OCI-LY1 (cell line): ENCODE measurements around the gene COPS9.

Experiments
- H2AFZ ChIP-seq: fragments of 200-600 bp; sonication (generic), shearing (Covaris generic); 2 replicates; pipeline ENCODE4 v1.6.0; 2014; ENCODE audit warnings: antibody characterized with exemption, mild to moderate bottlenecking, low read length
- H3F3A ChIP-seq: fragments of 200-600 bp; sonication (generic), shearing (Covaris generic); 2 replicates; pipeline ENCODE4 v1.6.0; 2014; ENCODE audit warnings: mild to moderate bottlenecking, antibody characterized with exemption, low read length, moderate library complexity; ENCODE audit not compliant: insufficient read depth
- H3K27ac ChIP-seq: fragments of 200-600 bp; sonication (generic); 2 replicates; pipeline ENCODE4 v1.5.1; 2014; ENCODE audit warnings: low read length, mixed run types, mild to moderate bottlenecking, low read depth; ENCODE audit not compliant: poor library complexity, severe bottlenecking
- H3K27me3 ChIP-seq: fragments of 200-600 bp; sonication (generic); 2 replicates; pipeline ENCODE4 v1.6.0; 2014; ENCODE audit warnings: antibody characterized with exemption, mild to moderate bottlenecking, low read length, moderate library complexity; ENCODE audit not compliant: insufficient read depth
- H3K36me3 ChIP-seq: fragments of 200-600 bp; sonication (generic); 2 replicates; pipeline ENCODE4 v1.6.1; 2014; ENCODE audit warnings: mild to moderate bottlenecking, antibody characterized with exemption, low read length, moderate library complexity, mixed read lengths; ENCODE audit not compliant: insufficient read depth
- H3K4me1 ChIP-seq: fragments of 200-600 bp; sonication (generic); 2 replicates; pipeline ENCODE4 v1.5.1; 2014; ENCODE audit warnings: mild to moderate bottlenecking, low read length, moderate library complexity; ENCODE audit not compliant: insufficient read depth, severe bottlenecking
- H3K4me2 ChIP-seq: fragments of 200-600 bp; sonication (generic), shearing (Covaris generic); 2 replicates; pipeline ENCODE4 v1.6.1; 2014; ENCODE audit warnings: low read length
- H3K4me3 ChIP-seq: fragments of 200-600 bp; sonication (generic); 2 replicates; pipeline ENCODE4 v1.5.1; 2014; ENCODE audit warnings: low read length, low read depth, mild to moderate bottlenecking, mixed read lengths; ENCODE audit not compliant: poor library complexity, severe bottlenecking
- H3K79me2 ChIP-seq: fragments of 200-600 bp; shearing (Covaris generic); 2 replicates; pipeline ENCODE4 v1.6.1; 2016; ENCODE audit warnings: mixed run types, low read length, mixed read lengths; ENCODE audit not compliant: insufficient read depth
- H3K9ac ChIP-seq: fragments of 200-600 bp; sonication (generic), shearing (Covaris generic); 2 replicates; pipeline ENCODE4 v1.6.1; 2014; ENCODE audit warnings: mild to moderate bottlenecking, low read length, mixed read lengths
- H3K9me2 ChIP-seq: fragments of 200-600 bp; sonication (generic), shearing (Covaris generic); 2 replicates; pipeline ENCODE4 v1.6.1; 2014; ENCODE audit warnings: low read depth, mild to moderate bottlenecking, low read length, mixed read lengths
- H3K9me3 ChIP-seq: fragments of 200-600 bp; shearing (Covaris generic); 2 replicates; pipeline ENCODE4 v1.6.1; 2014; ENCODE audit warnings: low read length, mixed read lengths
- H4K20me1 ChIP-seq: fragments of 200-600 bp; sonication (generic), shearing (Covaris generic); 2 replicates; pipeline ENCODE4 v1.6.0; 2016; ENCODE audit warnings: mild to moderate bottlenecking, low read length; ENCODE audit not compliant: insufficient read depth
- CTCF ChIP-seq: fragments of 200-600 bp; sonication (generic), shearing (Covaris generic); IDR thresholded peaks from 2 replicates; pipeline ENCODE4 v1.5.1; 2017; ENCODE audit warnings: mild to moderate bottlenecking, antibody characterized with exemption, low read length, moderate library complexity, mixed read lengths
- EZH2 ChIP-seq: fragments of 200-600 bp; sonication (generic), shearing (Covaris generic); IDR thresholded peaks from 2 replicates; pipeline ENCODE4 v1.8.0; 2017; ENCODE audit warnings: borderline replicate concordance, mixed run types, mild to moderate bottlenecking, antibody characterized with exemption, low read length, moderate library complexity, mixed read lengths

Gene COPS9

DNA sequence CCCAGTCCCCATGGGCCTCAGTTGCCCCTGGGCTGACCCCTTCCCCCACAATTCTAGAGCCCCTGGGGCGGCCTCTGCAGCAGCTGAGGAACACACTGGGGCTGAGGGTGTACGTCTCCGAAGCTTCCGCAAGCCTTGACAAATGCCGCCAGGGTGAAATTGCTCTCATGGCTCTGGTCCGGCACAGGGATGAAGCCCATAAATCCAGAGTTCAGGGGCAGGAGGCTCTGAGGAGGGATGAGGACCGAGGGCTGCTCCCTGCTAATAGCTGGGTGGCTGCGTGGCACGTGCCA lies 31.4 kb upstream of the COPS9 start:
- H3K9ac ChIP-seq = no peak overlapping the region
- no peaks in the 10 kb centered on the region for H3K9me3 ChIP-seq
- no peaks in the 10 kb centered on the region for H3K9me2 ChIP-seq
- H3K4me2 ChIP-seq = no peak overlapping the region
- no peaks in the 10 kb centered on the region for H3K79me2 ChIP-seq
- H3K4me3 ChIP-seq = no peak overlapping the region
- no peak overlapping the region for H3K27ac ChIP-seq
- H2AFZ ChIP-seq = no peak overlapping the region
- H3F3A ChIP-seq = no peaks in the 10 kb centered on the region
- H3K36me3 ChIP-seq = no peaks in the 10 kb centered on the region
- H4K20me1 ChIP-seq = no peaks in the 10 kb centered on the region
- H3K4me1 ChIP-seq = no peaks in the 10 kb centered on the region
- no peak for TF ChIP-seq EZH2
- no peak for TF ChIP-seq CTCF
- H3K27me3 ChIP-seq = no peaks in the 10 kb centered on the region

DNA sequence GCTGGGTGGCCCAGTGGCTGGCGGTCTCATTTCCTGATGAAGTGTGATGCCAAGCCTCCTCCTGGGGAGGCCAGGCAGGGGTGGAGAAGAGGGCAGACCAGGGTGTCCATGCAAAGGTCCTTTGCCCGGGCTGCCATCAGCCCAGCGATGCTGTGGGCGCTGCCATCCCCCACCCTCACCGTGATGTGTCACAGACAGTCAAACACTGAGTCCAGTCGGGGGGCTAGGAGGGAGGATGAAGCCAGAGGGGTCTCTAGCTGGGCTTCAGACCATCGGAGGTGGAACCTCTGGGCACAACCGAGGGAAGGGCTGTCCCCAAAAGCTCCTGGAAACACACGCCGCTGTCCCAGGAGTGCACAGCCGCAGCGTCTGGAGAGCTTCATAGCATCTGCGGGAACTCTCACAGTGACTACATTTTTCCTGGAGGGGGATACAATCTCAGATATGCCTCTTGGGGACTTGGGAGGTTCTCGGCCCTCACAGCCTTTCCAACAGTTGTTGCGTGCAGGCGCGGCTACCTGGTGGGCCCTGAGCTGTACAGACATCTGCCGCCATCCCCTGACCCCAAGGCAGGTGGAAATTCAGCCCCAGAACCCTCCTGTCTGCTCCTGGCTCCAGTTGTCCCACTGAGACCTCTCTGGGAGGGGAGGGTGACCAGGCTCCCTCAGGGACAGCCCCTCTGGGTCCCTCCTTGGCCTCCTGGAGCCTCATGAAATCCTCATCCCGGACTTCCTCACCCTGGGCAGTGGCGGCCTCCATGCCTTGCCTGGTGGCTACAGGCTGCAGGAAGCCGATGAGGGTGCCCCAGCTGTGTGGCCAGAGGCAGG lies 30.9 kb upstream of the COPS9 start:
- Histone ChIP-seq H3F3A (no peaks in the 10 kb centered on the region), H4K20me1 (no peaks in the 10 kb centered on the region), H3K9ac (no peak overlapping the region), H3K36me3 (no peaks in the 10 kb centered on the region), H3K27ac (no peak overlapping the region), H3K9me3 (no peaks in the 10 kb centered on the region), H2AFZ (no peak overlapping the region), H3K4me3 (no peak overlapping the region), H3K4me2 (no peak overlapping the region), H3K79me2 (no peaks in the 10 kb centered on the region), H3K4me1 (no peaks in the 10 kb centered on the region), H3K9me2 (no peaks in the 10 kb centered on the region), H3K27me3 (no peaks in the 10 kb centered on the region)
- TF ChIP-seq CTCF (no peak), EZH2 (no peak)

- Histone ChIP-seq H3K4me2 (no peak overlapping the region), H2AFZ (no peak overlapping the region), H3K27ac (no peak overlapping the region), H3K79me2 (no peaks in the 10 kb centered on the region), H3F3A (no peaks in the 10 kb centered on the region), H3K4me1 (no peaks in the 10 kb centered on the region), H3K9ac (no peak overlapping the region), H3K4me3 (no peak overlapping the region), H3K9me3 (no peaks in the 10 kb centered on the region), H4K20me1 (no peaks in the 10 kb centered on the region), H3K36me3 (no peaks in the 10 kb centered on the region), H3K9me2 (no peaks in the 10 kb centered on the region), H3K27me3 (no peaks in the 10 kb centered on the region)
- no peak for TF ChIP-seq CTCF
- no peak for TF ChIP-seq EZH2
These were observed 30.1 kb upstream of the COPS9 start for GRCh38 chr2:240166191-240166590.
